ENCODE data around the gene KNSTRN.

DNA sequence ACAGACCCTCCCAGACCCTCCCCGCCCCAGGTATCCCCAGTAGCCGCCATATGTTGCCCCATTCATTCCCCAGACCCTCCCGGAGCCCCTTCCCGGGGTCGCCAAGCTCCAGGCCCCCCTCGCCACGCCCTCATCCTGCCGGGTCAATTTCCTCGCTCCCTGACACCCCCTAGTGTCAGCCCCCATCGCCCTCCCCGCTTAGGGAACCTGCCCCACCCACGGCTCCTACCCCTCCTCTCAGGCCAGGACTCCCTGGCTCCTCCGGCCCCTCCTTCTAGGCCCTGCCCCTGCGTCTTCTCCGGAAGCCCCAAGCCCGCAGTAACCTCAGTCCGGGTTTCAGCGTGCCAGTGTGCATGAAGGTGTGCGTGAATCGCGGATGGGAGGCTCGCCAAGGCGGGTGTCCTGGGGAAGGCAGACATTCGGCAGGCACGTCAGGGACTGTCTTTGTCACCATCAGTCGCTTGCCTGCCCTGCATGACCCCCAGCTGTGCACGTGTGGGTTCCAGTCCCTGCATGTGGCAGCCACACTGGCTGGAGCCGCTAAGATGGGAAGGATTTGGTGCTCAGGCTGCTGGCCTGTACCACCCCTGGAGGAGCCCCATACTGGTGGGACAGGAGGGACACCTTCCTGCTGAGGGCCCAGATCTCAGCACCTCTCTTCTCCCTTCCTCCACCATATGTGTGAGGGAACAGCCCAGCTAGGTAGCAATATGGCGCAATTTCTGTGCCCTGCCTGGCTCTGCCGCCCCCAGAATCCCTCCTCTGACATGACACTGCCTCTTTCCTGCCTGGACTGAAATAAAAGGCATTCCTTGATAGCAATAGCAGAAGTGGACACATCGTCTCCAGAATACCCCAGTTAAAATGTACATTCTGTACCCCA lies 23.8 kb upstream of the KNSTRN start:
- TF ChIP-seq POLR2A (IDR thresholded peaks at IDR 0.05; ENCODE audit: low read depth, low read length) = no peak
- TF ChIP-seq POLR2AphosphoS5 (IDR thresholded peaks at IDR 0.05; ENCODE audit: low read depth, low read length) = no peak
- TF ChIP-seq TAF1 (IDR thresholded peaks at IDR 0.05; ENCODE audit: borderline replicate concordance, low read depth, low read length) = no peak

All from GM12892 (cell line).